Thymus (tissue), 11 donors: ENCODE results near the gene TMPRSS11D. TPM values are rescaled to one million over a fixed set of nuclear protein-coding genes. Genes with fewer than 3 reads are reported as not detected.

ENCODE experiments used
- DNase-seq, 9 donors: peaks; one replicate each; pipeline ENCODE4 v3.0.0-alpha.2; 2013; ENCODE audit warnings: low spot score in 9 of 9, low read depth in 6 of 9, missing footprints in 1 of 9
- H3K27ac ChIP-seq, 2 donors: one replicate each; pipeline ENCODE4 v1.5.1; 2013; ENCODE audit warnings: control low read depth in 1 of 2, low read depth in 1 of 2, low read length in 1 of 2, mild to moderate bottlenecking in 1 of 2, moderate library complexity in 1 of 2
- H3K27me3 ChIP-seq, 2 donors: one replicate each; pipeline ENCODE4 v1.5.1; 2013; ENCODE audit warnings: low read length in 1 of 2; ENCODE audit not compliant: control insufficient read depth in 2 of 2, insufficient read depth in 1 of 2
- H3K36me3 ChIP-seq, 2 donors: one replicate each; pipeline ENCODE4 v1.5.1; 2013; ENCODE audit warnings: low read length in 1 of 2, mild to moderate bottlenecking in 1 of 2, moderate library complexity in 1 of 2; ENCODE audit not compliant: control insufficient read depth in 2 of 2, insufficient read depth in 2 of 2
- H3K4me1 ChIP-seq, 2 donors: one replicate each; pipeline ENCODE4 v1.5.1; 2013; ENCODE audit warnings: low read length in 2 of 2; ENCODE audit not compliant: control insufficient read depth in 2 of 2, insufficient read depth in 2 of 2
- H3K4me3 ChIP-seq, 2 donors: one replicate each; pipeline ENCODE4 v1.5.1; 2013; ENCODE audit warnings: low read length in 2 of 2, control low read depth in 1 of 2, mild to moderate bottlenecking in 1 of 2
- H3K9me3 ChIP-seq, 2 donors: one replicate each; pipeline ENCODE4 v1.5.1; 2013; ENCODE audit warnings: low read length in 1 of 2, mild to moderate bottlenecking in 1 of 2; ENCODE audit not compliant: control insufficient read depth in 2 of 2, insufficient read depth in 1 of 2
- WGBS: extraction: QIAGEN DNeasy Blood & Tissue Kit; methylation state at CpG from one replicate; pipeline ENCODE4 v1.1.7; 2013; 5-methylcytosine and 5-hydroxymethylcytosine counted together
- polyA plus RNA-seq: library from polyadenylated mRNA; stranded (reverse); fragments of 200-250 nt; gene quantifications from one replicate; pipeline ENCODE4 v1.2.3, GENCODE V29; 2013
- total RNA-seq: library from RNA; stranded (reverse); fragments of 120-200 nt; gene quantifications from one replicate; pipeline ENCODE4 v1.2.4, GENCODE V29; 2013
- donor health status: healthy.

Gene TMPRSS11D
- total and polyA plus RNA-seq, 2 donors: 0.05 to 1.3 TPM

- Histone ChIP-seq H3K4me3 (no peak overlapping the region), H3K27me3 (no peaks in the 10 kb centered on the region), H3K27ac (no peak overlapping the region), H3K36me3 (no peaks in the 10 kb centered on the region), H3K9me3 (no peaks in the 10 kb centered on the region), H3K4me1 (no peaks in the 10 kb centered on the region)
- DNase-seq: no peak
- WGBS: 95% methylated on average over 1 of the region's 1 CpG
These were observed 2.8 kb downstream of the TMPRSS11D start for GRCh38 chr4:67880866-67881610.

GRCh38 chr4:67879486-67879885, 4.3 kb downstream of the TMPRSS11D start:
- Histone ChIP-seq H3K4me3 (no peak overlapping the region), H3K27ac (no peak overlapping the region), H3K27me3 (no peaks in the 10 kb centered on the region), H3K4me1 (no peaks in the 10 kb centered on the region), H3K36me3 (no peaks in the 10 kb centered on the region), H3K9me3 (no peaks in the 10 kb centered on the region)
- WGBS: 96% methylated on average over 3 of the region's 3 CpGs
- DNase-seq: no peak

GRCh38 chr4:67877086-67877485, 6.7 kb downstream of the TMPRSS11D start:
- DNase-seq: no peak
- Histone ChIP-seq H3K9me3 (no peaks in the 10 kb centered on the region), H3K36me3 (no peaks in the 10 kb centered on the region), H3K27ac (no peak overlapping the region), H3K27me3 (no peaks in the 10 kb centered on the region), H3K4me1 (no peaks in the 10 kb centered on the region), H3K4me3 (no peak overlapping the region)
- 81% methylated on average over 3 of the region's 3 CpGs for WGBS

- Histone ChIP-seq H3K4me1 (no peaks in the 10 kb centered on the region), H3K9me3 (no peaks in the 10 kb centered on the region), H3K27me3 (no peaks in the 10 kb centered on the region), H3K4me3 (no peak overlapping the region), H3K27ac (no peak overlapping the region), H3K36me3 (no peaks in the 10 kb centered on the region)
- DNase-seq: no peak
- WGBS: 95% methylated on average over 2 of the region's 2 CpGs
These were observed 8.8 kb downstream of the TMPRSS11D start for GRCh38 chr4:67874986-67875385.

GRCh38 chr4:67873116-67873515, 10.7 kb downstream of the TMPRSS11D start:
- H3K9me3 ChIP-seq: no peaks in the 10 kb centered on the region
- 96% methylated on average over 1 of the region's 1 CpG for WGBS
- no peak overlapping the region for H3K27ac ChIP-seq
- no peaks in the 10 kb centered on the region for H3K36me3 ChIP-seq
- no peaks in the 10 kb centered on the region for H3K4me1 ChIP-seq
- H3K4me3 ChIP-seq: no peak overlapping the region
- no peak for DNase-seq
- no peaks in the 10 kb centered on the region for H3K27me3 ChIP-seq

- H3K4me3 ChIP-seq: no peak overlapping the region
- H3K36me3 ChIP-seq: no peaks in the 10 kb centered on the region
- no peaks in the 10 kb centered on the region for H3K4me1 ChIP-seq
- H3K9me3 ChIP-seq: no peaks in the 10 kb centered on the region
- H3K27me3 ChIP-seq: no peaks in the 10 kb centered on the region
- DNase-seq: peak in 2 of 9 donors; percentile 17 to 32
- H3K27ac ChIP-seq: no peak overlapping the region
These were observed 11.9 kb downstream of the TMPRSS11D start for GRCh38 chr4:67871867-67872266.

GRCh38 chr4:67869580-67870190, 14.1 kb downstream of the TMPRSS11D start:
- WGBS: 88% methylated on average over 4 of the region's 4 CpGs
- Histone ChIP-seq H3K36me3 (no peaks in the 10 kb centered on the region), H3K27ac (no peak overlapping the region), H3K27me3 (no peaks in the 10 kb centered on the region), H3K9me3 (no peaks in the 10 kb centered on the region), H3K4me3 (no peak overlapping the region), H3K4me1 (no peaks in the 10 kb centered on the region)
- DNase-seq: no peak

- no peak for DNase-seq
- H3K4me3 ChIP-seq: no peak overlapping the region
- no peaks in the 10 kb centered on the region for H3K9me3 ChIP-seq
- no peak overlapping the region for H3K27ac ChIP-seq
- H3K27me3 ChIP-seq: no peaks in the 10 kb centered on the region
- WGBS: 92% methylated on average over 6 of the region's 6 CpGs
- no peaks in the 10 kb centered on the region for H3K4me1 ChIP-seq
- H3K36me3 ChIP-seq: no peaks in the 10 kb centered on the region
These were observed 22.3 kb downstream of the TMPRSS11D start for GRCh38 chr4:67861513-67861912.

- no peak for DNase-seq
- WGBS: 98% methylated on average over 2 of the region's 2 CpGs
These were observed 30.5 kb downstream of the TMPRSS11D start for GRCh38 chr4:67853336-67853735.

More at GRCh38 chr4:67853336-67853735, 30.5 kb downstream of the TMPRSS11D start:
- Histone ChIP-seq H3K36me3 (no peaks in the 10 kb centered on the region), H3K27me3 (no peaks in the 10 kb centered on the region), H3K9me3 (no peaks in the 10 kb centered on the region), H3K4me3 (no peak overlapping the region), H3K27ac (no peak overlapping the region), H3K4me1 (no peaks in the 10 kb centered on the region)
